Peyer's patch (tissue), 4 donors: ENCODE data around the gene ADRM1. TPM values are rescaled to one million over a fixed set of nuclear protein-coding genes. Genes with fewer than 3 reads are reported as not detected.

Experiments used
- DNase-seq, 3 donors: peaks; one replicate each; pipeline ENCODE4 v3.0.0-alpha.2; 2017 to 2019
- H3K27ac ChIP-seq, 4 donors: fragments of 200-600 bp; sonication (generic); one replicate each; pipeline ENCODE4 v1.5.1; 2016 to 2019
- H3K27me3 ChIP-seq, 2 donors: fragments of 200-600 bp; sonication (generic); one replicate each; pipeline ENCODE4 v1.5.1; 2019
- H3K36me3 ChIP-seq, 3 donors: fragments of 200-600 bp; sonication (generic); one replicate each; pipeline ENCODE4 v1.5.1; 2016 to 2019
- H3K4me1 ChIP-seq, 4 donors: fragments of 200-600 bp; sonication (generic); one replicate each; pipeline ENCODE4 v1.5.1; 2016 to 2019
- H3K4me3 ChIP-seq, 4 donors: fragments of 200-600 bp; sonication (generic); 1 replicate in 3 of 4; 2 replicates in 1 of 4; pipeline ENCODE4 v1.5.1; 2016 to 2019; ENCODE audit warnings: mild to moderate bottlenecking in 1 of 4
- H3K9me3 ChIP-seq, 4 donors: fragments of 200-600 bp; sonication (generic); one replicate each; pipeline ENCODE4 v1.5.1; 2016 to 2019; ENCODE audit warnings: mild to moderate bottlenecking in 1 of 4
- POLR2A ChIP-seq, 2 donors: fragments of 450-650 bp; IDR thresholded peaks; one replicate each; pipeline ENCODE4 v1.5.1; 2017; ENCODE audit warnings: antibody characterized with exemption in 2 of 2, mild to moderate bottlenecking in 2 of 2, moderate library complexity in 2 of 2
- total RNA-seq, 4 donors: library from RNA; depleted of rRNA; stranded (reverse); fragments of >200 nt; gene quantifications; one replicate each; pipeline ENCODE4 v1.1.0, GENCODE V29; 2016
- TF ChIP-seq, protein P1 (sequence below), 6 experiments: fragments of 450-650 bp in 4 of 6; fragments of 200-600 bp in 2 of 6; sonication (generic) in 1 of 6; IDR thresholded peaks; one replicate each; pipeline ENCODE4 v1.5.1; 2017 to 2019; ENCODE audit warnings: antibody characterized with exemption in 6 of 6, mild to moderate bottlenecking in 3 of 6, moderate library complexity in 1 of 6

ADRM1 gene
- total RNA-seq, 4 donors from 2014 or later, result 90.8 to 136 (median 99.7) TPM

DNA sequence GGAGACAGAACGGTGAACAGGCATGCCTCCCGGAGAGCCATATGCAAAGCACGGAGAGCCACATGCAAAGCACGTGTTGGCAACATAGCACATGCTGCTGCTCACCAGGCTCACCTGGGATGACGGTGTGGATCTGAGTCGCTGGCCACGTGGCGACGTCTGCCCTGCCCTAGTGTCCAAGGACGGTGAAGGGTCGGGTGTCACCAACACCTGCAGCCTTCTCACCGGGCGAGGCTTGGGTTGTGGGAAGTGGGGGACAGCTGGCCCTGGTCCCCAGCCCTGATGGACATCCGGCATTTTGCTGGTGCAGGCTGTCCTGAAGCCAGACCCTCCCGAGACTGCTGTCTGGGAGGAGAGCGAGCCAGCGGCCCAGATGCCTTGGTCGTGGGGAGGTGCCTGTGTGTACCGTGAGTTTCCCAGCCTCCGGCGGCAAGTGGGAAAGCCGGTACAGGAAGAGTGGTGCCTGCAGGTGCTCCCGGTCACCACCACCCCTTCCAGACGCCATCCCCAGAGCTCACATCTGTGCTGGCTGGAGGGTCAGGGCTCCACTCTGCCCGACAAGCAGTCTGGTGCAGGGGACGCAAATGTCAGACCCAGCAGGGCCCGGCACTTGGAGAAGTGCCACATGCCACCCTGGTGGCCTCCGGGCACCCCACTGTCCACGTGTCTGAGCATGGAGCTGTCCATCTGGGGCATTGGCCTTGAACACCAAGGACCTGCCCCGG, 5.9 kb upstream of the ADRM1 start:
- DNase-seq, result no peak
- H3K36me3 ChIP-seq, result peaks cover 0 to 57% (median 0%) of the 10 kb centered on the region in 3 donors
- H3K4me1 ChIP-seq, result no peaks in the 10 kb centered on the region
- no peaks in the 10 kb centered on the region for H3K9me3 ChIP-seq
- H3K27ac ChIP-seq, result no peak overlapping the region
- TF ChIP-seq, protein P1, sequence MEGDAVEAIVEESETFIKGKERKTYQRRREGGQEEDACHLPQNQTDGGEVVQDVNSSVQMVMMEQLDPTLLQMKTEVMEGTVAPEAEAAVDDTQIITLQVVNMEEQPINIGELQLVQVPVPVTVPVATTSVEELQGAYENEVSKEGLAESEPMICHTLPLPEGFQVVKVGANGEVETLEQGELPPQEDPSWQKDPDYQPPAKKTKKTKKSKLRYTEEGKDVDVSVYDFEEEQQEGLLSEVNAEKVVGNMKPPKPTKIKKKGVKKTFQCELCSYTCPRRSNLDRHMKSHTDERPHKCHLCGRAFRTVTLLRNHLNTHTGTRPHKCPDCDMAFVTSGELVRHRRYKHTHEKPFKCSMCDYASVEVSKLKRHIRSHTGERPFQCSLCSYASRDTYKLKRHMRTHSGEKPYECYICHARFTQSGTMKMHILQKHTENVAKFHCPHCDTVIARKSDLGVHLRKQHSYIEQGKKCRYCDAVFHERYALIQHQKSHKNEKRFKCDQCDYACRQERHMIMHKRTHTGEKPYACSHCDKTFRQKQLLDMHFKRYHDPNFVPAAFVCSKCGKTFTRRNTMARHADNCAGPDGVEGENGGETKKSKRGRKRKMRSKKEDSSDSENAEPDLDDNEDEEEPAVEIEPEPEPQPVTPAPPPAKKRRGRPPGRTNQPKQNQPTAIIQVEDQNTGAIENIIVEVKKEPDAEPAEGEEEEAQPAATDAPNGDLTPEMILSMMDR (IDR thresholded peaks at IDR 0.05), result no peak
- TF ChIP-seq POLR2A (IDR thresholded peaks at IDR 0.05), result no peak
- no peak overlapping the region for H3K4me3 ChIP-seq
- no peaks in the 10 kb centered on the region for H3K27me3 ChIP-seq

DNA sequence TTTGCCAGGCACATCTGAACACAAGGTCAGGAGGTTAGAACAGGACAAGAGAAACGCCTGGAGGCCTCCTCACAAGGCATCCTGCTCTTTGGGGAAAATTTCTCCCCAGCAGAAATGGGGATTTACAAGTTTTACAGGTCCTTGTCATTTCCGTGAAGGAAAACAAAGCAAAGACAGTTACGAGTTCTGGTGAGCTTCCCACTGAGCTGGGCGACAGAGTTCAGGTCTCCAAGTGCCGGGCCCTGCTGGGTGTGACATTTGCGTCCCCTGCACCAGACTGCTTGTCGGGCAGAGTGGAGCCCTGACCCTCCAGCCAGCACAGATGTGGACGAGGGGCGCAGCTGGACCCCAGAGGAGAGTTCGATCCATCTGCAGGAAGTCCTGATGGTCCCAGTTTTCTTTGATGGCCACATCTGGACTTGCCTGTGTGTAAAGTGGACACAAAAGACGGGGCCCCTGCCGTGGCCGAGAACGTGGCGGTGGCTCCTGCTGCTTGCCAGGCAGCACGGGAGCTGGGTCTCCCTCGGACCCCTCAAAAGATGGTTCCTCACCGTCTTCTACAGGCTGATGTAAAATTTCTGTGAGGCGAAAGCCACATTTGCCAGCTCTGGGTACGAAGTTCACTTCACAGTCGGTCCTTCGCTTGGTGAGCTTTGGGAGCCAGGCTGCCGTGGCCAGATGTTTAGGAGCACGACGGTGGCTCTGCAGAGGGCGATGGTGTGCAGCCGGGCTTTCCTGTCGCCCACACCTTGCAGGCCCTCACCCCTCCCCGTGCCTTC, 5.2 kb upstream of the ADRM1 start:
- no peak overlapping the region for H3K4me3 ChIP-seq
- TF ChIP-seq POLR2A (IDR thresholded peaks at IDR 0.05), result no peak
- TF ChIP-seq, protein P1 (IDR thresholded peaks at IDR 0.05), result no peak

DNA sequence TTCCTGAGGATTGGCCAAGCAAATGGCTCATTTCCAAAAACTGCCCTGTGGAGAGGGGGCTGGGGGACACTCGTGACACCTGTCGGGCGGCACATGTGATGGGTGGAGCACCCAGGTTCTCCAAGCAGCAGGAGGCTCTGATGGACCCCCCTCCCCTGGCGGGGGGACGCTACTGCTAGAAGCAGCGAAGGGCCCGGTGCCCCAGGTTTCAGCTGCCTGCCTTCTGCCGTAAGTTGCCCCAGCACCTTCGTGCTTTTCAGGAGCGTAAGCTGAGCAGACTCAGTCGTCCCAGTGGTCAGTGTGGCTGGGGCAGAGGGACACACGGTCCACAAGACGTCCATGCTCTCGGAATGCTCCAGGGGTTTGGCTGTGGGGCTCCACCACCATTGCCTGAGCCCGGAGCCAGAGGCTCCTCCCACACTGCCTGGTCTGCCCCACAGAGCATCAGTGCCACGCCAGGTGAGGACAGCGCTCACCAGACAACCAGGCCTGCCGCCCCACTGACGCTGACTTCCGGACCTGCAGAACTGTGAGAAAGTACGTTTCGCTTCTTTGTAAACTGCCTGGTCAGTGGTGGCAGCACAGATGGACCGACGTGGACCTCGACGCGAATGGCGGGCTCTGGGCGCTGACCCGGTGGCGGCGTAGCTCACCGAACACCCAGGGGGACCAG, 4.1 kb upstream of the ADRM1 start:
- peaks cover 0 to 6% (median 1%) of the 10 kb centered on the region in 4 donors for H3K4me1 ChIP-seq
- DNase-seq, result no peak
- TF ChIP-seq POLR2A (IDR thresholded peaks at IDR 0.05), result no peak
- TF ChIP-seq, protein P1 (IDR thresholded peaks at IDR 0.05), result no peak
- H3K4me3 ChIP-seq, result no peak overlapping the region
- peaks cover 0 to 41% (median 0%) of the 10 kb centered on the region in 3 donors for H3K36me3 ChIP-seq
- H3K27me3 ChIP-seq, result no peaks in the 10 kb centered on the region
- H3K27ac ChIP-seq, result no peak overlapping the region
- no peaks in the 10 kb centered on the region for H3K9me3 ChIP-seq

More for the DNA sequence above, 5.2 kb upstream of the ADRM1 start:
- no peak for DNase-seq
- Histone ChIP-seq H3K27ac (no peak overlapping the region), H3K36me3 (peaks cover 0 to 50% (median 0%) of the 10 kb centered on the region in 3 donors), H3K4me1 (no peaks in the 10 kb centered on the region), H3K27me3 (no peaks in the 10 kb centered on the region), H3K9me3 (no peaks in the 10 kb centered on the region)

DNA sequence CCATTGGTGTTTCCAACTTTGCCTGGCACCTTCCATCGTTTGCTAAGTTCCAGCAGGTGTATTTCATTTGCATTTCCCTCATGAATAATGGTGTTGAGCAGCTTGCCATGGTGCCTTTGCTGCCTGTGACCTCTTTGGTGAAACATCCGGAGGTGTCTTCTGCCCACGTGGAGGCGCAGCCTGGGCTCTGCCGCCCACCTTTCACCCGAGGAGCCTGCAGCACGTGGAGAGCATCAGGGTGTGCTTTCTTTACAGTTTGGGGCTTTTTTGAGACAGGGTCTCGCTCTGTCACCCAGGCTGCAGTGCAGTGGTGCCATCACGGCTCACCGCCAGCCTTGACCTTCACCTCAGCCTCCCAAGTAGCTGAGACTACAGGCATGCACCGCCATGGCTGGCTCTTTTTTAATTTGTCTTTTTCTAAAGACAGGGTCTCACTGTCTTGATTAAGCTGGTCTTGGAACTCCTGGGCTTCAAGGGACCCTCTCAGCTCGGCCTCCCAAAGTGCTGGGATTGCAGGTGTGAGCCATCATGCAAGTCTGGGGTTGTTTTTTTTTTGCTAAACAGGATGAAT, 3.0 kb upstream of the ADRM1 start:
- no peaks in the 10 kb centered on the region for H3K27me3 ChIP-seq
- no peak for DNase-seq
- H3K36me3 ChIP-seq, result peaks cover 0 to 35% (median 0%) of the 10 kb centered on the region in 3 donors
- no peak overlapping the region for H3K4me3 ChIP-seq
- H3K4me1 ChIP-seq, result peaks cover 7 to 16% (median 12%) of the 10 kb centered on the region in 4 donors
- no peak overlapping the region for H3K27ac ChIP-seq
- H3K9me3 ChIP-seq, result no peaks in the 10 kb centered on the region
- TF ChIP-seq POLR2A (IDR thresholded peaks at IDR 0.05), result no peak
- TF ChIP-seq, protein P1 (IDR thresholded peaks at IDR 0.05), result no peak

DNA sequence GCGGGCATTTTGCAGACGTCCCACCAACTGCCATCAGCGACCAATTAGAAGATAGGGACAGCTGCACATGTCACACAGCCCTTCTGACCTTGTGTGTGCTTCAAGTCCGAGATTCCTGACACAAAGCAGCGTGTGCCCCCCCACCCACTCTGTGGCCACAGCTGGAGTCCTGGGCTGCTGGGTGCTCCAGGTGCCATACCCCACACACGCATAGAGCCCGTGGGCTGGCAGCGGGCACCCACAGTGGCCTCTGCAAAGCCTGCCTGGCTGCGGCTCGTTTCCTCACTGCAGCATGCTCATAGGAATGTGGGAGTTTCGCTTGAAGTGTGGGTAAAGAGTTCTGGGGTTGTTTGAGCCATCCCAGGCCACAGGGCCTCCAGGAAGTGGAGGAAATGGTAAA, 2.5 kb upstream of the ADRM1 start:
- H3K4me1 ChIP-seq, result peaks cover 7 to 20% (median 17%) of the 10 kb centered on the region in 4 donors
- DNase-seq, result no peak
- TF ChIP-seq, protein P1 (IDR thresholded peaks at IDR 0.05), result no peak
- no peak for TF ChIP-seq POLR2A (IDR thresholded peaks at IDR 0.05)

More for the DNA sequence above, 2.5 kb upstream of the ADRM1 start:
- H3K27ac ChIP-seq, result no peak overlapping the region
- H3K9me3 ChIP-seq, result no peaks in the 10 kb centered on the region
- no peaks in the 10 kb centered on the region for H3K27me3 ChIP-seq
- H3K4me3 ChIP-seq, result no peak overlapping the region
- peaks cover 0 to 37% (median 0%) of the 10 kb centered on the region in 3 donors for H3K36me3 ChIP-seq
